MM.1S (cell line): ENCODE measurements around the gene ADGRL1.

Source experiments
- EZH2 ChIP-seq: fragments of 300-600 bp; sonication (generic); optimal IDR thresholded peaks from 2 replicates; pipeline ENCODE3; 2017; ENCODE audit warnings: low read depth, mild to moderate bottlenecking, antibody characterized with exemption, low read length, mixed read lengths
- EZH2phosphoT487 ChIP-seq: fragments of 300-600 bp; sonication (generic); IDR thresholded peaks from 2 replicates; pipeline ENCODE4 v1.6.1; 2018; ENCODE audit warnings: antibody characterized with exemption, low read length
- TF ChIP-seq, protein P1 (sequence below): fragments of 300-600 bp; sonication (generic); IDR thresholded peaks from 2 replicates; pipeline ENCODE4 v1.5.1; 2016; ENCODE audit warnings: antibody characterized with exemption, low read length, mixed read lengths

DNA sequence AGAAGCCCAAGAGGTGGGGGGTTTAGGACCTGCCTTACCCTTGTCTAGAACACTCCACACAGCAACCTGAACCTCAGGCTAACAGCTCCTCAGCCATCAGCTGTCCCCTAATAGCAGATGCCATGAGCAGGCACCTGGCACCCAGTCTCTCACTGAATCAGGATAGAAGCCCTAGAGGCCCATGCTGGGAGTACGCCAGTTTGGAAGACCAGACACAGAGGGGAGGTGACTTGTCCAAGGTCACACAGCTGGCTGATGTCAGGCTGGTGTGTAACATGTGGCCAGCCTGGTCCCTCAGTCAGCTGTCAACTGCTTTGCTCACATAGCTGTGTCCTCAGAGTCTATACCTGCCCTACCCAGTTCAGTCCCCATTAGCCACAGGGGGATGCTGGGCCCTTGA lies 102.7 kb downstream of the ADGRL1 start:
- TF ChIP-seq, protein P1, sequence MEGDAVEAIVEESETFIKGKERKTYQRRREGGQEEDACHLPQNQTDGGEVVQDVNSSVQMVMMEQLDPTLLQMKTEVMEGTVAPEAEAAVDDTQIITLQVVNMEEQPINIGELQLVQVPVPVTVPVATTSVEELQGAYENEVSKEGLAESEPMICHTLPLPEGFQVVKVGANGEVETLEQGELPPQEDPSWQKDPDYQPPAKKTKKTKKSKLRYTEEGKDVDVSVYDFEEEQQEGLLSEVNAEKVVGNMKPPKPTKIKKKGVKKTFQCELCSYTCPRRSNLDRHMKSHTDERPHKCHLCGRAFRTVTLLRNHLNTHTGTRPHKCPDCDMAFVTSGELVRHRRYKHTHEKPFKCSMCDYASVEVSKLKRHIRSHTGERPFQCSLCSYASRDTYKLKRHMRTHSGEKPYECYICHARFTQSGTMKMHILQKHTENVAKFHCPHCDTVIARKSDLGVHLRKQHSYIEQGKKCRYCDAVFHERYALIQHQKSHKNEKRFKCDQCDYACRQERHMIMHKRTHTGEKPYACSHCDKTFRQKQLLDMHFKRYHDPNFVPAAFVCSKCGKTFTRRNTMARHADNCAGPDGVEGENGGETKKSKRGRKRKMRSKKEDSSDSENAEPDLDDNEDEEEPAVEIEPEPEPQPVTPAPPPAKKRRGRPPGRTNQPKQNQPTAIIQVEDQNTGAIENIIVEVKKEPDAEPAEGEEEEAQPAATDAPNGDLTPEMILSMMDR, result peak; percentile 33
- TF ChIP-seq EZH2phosphoT487 (no peak), EZH2 (no peak)
